Activated CD4-positive, CD25-positive, alpha-beta regulatory T cell treated with anti-CD3 and anti-CD28 coated beads, Interleukin-2, amount 50 U/mL, for 24 hours (primary cell): ENCODE measurements around the gene MUC20.
"Not testable (repeated sequence)": the region's sequence is repeated elsewhere in the genome, so short reads cannot be mapped to it uniquely, and the experiment has no call there.

Experiments used
- ATAC-seq, 2 donors: fragments of 150-1000 bp; cut with Tn5 transposase; one replicate each; pipeline ENCODE4 v1.10.0; 2021; ENCODE audit warnings: mild to moderate bottlenecking in 1 of 2, moderate library complexity in 1 of 2

Gene MUC20, protein sequence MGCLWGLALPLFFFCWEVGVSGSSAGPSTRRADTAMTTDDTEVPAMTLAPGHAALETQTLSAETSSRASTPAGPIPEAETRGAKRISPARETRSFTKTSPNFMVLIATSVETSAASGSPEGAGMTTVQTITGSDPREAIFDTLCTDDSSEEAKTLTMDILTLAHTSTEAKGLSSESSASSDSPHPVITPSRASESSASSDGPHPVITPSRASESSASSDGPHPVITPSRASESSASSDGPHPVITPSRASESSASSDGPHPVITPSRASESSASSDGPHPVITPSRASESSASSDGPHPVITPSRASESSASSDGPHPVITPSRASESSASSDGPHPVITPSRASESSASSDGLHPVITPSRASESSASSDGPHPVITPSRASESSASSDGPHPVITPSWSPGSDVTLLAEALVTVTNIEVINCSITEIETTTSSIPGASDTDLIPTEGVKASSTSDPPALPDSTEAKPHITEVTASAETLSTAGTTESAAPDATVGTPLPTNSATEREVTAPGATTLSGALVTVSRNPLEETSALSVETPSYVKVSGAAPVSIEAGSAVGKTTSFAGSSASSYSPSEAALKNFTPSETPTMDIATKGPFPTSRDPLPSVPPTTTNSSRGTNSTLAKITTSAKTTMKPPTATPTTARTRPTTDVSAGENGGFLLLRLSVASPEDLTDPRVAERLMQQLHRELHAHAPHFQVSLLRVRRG

DNA sequence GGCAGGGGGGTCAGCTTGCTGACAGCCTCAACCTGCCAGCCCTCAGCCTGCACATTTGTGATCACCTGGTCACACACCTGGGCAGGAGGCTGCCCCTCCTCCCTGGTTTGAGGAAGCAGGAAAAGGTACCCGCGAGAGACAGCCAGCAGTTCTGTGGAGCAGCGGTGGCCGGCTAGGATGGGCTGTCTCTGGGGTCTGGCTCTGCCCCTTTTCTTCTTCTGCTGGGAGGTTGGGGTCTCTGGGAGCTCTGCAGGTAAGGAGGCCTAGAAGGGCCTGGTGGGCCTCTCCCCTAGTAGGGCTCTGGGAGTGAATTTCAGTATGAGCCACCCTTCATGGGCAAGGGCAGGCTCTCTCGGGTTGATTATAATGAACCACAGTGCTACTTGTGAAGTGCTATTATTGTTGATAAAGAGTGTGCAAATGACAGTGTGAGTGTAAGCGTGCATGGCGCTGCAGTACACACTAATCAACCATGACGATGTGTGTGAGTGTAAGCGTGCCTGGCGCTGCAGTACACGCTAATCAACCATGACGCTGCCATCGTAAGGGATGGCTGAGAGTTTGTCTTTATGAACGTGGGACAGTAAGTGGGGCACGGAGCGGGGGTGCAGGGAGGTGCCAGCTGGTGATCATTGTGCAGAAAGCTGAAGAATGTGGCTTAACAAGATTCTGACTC lies at the start of gene MUC20:
Gene MUC20 (plus strand): TSS at position 148 of the 676 bp plus-strand sequence. CDS start 30 bp downstream, at position 178.
- ATAC-seq, result peak in 1 of 2 donors; percentile 44

DNA sequence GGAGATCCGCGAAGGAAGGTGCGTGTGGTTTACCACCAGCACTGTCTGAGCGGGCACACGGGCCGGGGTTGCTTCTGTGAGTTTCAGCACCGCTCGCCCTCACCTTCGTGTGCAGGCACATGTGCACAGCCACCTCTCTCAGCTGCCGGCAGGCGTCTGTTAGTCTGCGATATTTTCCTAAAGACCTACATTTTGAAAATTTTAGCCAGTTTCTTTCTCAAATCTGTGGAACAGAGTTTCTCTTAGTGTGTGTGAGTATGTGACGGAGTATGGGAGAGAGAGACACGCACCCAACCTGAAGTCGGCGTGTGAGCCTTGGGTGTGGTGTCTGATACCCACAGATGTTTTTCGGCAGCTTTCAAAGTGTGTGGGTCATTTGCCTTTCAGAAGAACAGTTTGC lies 49.5 kb upstream of the MUC20 start:
- ATAC-seq, result not testable (repeated sequence)

DNA sequence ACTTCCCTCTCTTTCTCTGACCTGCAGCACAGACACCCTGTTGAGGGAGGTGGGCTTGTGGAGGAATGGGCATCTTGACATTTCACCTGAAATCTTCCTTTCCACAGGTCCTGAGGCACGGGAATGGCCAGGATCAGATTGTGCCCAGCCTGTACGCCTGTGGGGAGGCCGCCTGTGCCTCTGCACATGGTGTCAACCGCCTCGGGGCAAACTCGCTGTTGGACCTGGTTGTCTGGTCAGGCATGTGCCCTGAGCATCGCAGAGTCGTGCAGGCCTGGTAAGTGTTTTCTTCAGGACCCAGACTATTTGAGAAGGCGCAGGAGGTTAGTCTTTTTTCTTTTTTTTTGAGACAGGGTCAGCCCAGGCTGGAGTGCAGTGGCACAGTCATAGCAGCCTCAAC lies 47.1 kb upstream of the MUC20 start:
- ATAC-seq, result not testable (repeated sequence)

DNA sequence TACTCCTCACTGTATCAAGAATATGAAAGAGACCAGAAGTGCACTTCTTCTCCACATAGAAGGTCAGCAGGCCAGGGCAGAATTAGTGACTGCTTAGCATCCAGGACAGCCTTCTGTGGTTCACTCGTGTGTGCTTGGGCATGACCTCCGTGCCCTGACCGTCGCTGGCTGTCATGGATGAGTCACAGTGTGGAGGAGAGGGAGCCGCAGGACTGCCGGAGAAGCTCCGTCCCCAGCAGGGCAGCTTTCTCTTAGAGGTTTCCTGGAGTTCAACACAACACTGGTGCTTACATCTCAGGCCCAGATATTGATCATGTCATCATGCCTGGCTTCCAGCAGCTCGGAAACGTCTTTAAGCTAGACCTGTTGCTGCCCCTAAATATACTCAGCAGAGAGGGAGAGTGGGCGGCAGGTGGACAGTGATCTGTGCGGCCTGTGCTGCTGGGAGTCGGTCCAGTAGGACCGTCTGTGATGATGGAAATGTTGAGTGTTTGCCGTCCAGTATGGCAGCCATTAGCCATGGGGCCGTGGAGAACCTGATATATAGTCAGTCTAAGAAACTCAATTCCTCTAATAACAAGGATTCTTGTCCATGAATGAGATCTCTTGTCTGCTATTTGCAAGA lies 42.3 kb upstream of the MUC20 start:
- ATAC-seq, result not testable (repeated sequence)

DNA sequence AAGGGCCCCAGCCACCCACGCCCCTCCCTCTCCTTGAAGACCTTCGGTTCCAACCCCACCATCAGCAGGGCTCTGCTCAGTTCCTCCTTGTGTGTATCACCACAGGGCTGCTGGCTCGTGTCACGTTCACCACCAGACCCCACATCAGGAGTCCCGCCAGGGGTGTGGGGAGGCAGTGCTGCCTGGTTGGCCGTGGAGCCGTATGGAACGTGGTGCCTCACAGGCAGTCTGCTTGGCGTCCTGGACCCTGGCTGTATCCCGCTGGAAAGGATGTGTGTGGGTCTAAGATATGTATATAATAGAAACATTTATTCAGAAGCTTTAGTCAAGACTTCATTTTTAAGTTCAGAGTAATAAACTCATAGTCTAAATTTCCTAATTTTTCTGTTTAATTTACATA lies 40.1 kb upstream of the MUC20 start:
- ATAC-seq, result not testable (repeated sequence)

DNA sequence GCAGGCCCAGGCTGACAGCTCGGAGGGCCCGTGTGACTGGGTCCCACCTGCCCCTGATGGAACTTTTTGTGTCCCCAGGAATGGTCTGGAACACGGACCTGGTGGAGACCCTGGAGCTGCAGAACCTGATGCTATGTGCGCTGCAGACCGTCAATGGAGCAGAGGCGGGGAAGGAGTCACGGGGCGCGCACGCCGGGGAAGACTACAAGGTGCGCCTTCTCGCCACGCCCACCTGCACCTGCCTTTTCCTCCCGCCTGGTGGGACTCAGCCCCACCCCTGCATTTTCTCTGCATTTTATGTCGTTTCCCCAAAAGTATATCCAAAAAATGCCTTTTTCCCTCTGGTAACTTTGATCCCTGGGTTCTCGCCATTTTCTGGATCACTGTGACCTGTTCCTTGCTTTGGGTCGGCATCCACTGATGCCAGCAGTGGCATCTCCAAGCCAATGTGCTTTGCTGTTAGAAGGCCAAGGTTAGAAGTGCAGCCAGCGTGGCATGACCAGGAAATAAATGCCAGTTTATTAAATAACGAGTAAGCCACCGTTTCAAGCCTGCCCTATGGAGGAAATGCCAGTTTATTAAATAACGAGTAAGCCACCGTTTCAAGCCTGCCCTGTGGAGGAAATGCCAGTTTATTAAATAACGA lies 39.2 kb upstream of the MUC20 start:
- ATAC-seq, result not testable (repeated sequence)

DNA sequence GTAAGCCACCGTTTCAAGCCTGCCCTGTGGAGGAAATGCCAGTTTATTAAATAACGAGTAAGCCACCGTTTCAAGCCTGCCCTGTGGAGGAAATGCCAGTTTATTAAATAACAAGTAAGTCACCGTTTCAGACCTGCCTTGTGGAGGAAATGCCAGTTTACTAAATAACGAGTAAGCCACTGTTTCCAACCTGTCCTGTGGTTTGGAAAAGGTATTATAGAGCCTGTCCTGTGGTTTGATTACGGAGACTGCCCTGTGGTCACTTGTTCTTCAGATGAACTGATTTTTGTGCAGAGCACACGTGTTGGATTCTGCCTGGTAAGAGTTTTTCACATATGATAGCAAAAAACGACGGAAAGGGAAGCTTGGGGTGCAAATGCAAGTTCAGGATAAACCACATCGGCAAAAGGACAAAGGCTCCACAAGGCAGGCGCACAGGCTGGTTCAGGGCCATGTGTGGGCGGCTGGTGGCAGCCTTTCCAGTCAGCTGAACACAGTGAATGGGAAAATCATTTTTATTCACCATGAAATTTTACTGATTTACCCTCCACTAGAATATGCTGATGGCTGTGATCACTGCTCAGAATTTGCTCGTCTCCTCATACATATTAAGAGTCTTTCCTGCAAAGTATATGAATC lies 38.6 kb upstream of the MUC20 start:
- not testable (repeated sequence) for ATAC-seq

DNA sequence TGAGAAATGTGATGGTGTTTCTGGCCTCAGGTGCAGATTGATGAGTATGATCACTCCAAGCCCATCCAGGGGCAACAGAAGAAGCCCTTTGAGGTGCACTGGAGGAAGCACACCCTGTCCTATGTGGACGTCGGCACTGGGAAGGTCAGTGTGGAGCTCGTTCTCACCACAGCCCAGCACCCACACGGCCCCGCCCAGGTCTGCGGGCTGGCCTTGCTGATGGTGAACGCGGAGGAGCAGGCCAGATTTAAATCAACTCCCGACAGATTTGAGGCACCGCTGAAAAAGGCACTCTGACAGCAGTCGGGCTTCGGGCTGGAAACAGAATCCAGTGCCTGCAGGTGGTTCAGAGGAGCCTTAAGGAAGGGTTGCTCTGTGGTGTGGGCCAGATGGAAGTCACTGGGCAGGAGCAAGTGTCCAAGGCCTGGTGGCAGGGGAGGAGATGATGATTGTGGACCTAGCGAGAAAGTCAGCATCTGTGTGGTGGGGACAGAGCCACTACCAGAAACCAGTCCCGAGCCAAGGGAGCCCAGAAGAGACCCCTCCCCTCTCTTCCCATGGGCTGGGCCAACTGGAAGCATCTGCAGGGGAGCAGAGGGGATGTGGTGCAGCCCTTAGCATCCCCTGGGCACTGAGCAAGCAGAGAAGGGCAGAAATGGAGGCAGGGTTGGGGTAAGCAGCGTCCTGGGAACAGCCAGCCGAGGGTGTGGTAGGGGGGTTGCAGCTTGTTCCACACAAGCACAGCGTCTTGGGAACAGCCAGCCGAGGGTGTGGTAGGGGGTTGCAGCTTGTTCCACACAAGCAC lies 36.9 kb upstream of the MUC20 start:
- not testable (repeated sequence) for ATAC-seq

DNA sequence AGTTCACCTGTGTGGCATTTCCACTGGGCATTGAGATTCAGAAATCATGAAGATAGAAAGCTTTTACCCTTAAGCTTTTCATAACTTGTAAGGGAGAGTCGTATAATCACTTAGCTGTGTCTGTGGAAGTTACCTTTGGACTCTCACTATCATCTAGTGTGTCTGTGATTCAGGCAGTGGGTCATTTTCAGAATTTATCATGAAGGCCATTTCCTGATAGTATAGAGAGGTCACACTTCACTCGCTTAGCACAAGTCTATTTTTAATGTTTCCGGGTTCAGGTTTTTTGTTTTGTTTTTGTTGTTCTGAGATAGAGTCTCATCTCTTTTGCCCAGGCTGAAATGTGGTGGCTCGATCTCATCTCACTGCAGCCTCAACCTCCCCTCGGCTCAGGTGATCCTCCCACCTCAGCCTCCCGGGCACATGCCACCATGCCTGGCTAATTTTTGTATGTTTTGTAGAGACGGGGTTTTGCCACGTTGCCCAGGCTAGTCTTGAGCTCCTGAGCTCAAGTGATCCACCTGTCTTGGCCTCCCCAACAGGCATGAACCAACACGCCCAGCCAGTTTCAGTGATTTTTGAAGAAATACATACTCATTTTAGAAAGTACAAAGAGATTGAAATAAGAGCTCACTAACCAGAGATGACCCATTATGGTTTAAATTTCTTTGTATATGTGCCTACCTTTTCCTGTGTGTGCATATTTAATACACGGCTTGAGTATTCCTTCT lies 36.1 kb upstream of the MUC20 start:
- not testable (repeated sequence) for ATAC-seq

DNA sequence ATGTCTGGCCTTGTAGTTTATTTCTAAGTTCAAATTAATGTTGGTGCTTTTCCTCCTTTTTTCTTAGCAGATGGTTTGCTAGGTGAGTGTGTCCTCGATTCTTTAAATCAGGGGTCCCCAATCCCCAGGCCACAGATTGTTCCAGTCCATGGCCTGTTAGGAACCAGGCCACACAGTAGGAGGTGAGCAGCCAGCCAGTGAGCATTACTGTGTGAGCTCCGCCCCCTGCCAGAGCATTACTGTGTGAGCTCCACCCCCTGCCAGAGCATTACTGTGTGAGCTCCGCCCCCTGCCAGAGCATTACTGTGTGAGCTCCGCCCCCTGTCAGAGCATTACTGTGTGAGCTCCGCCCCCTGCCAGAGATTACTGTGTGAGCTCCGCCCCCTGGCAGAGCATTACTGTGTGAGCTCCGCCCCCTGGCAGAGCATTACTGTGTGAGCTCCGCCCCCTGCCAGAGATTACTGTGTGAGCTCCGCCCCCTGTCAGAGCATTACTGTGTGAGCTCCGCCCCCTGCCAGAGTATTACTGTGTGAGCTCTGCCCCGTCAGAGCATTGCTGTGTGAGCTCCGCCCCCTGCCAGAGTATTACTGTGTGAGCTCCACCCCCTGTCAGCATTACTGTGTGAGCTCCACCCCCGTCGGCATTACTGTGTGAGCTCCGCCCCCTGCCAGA lies 34.1 kb upstream of the MUC20 start:
- not testable (repeated sequence) for ATAC-seq

DNA sequence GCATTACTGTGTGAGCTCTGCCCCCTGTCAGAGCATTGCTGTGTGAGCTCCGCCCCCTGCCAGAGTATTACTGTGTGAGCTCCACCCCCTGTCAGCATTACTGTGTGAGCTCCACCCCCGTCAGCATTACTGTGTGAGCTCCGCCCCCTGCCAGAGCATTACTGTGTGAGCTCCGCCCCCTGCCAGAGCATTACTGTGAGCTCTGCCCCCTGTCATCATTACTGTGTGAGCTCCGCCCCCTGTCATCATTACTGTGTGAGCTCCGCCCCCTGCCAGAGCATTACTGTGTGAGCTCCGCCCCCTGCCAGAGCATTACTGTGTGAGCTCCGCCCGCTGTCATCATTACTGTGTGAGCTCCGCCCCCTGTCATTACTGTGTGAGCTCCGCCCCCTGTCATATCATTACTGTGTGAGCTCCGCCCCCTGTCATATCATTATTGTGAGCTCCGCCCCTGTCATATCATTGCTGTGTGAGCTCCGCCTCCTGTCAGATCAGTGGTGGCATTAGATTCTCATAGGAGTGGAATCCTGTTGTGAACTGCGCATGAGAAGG lies 33.5 kb upstream of the MUC20 start:
- not testable (repeated sequence) for ATAC-seq

DNA sequence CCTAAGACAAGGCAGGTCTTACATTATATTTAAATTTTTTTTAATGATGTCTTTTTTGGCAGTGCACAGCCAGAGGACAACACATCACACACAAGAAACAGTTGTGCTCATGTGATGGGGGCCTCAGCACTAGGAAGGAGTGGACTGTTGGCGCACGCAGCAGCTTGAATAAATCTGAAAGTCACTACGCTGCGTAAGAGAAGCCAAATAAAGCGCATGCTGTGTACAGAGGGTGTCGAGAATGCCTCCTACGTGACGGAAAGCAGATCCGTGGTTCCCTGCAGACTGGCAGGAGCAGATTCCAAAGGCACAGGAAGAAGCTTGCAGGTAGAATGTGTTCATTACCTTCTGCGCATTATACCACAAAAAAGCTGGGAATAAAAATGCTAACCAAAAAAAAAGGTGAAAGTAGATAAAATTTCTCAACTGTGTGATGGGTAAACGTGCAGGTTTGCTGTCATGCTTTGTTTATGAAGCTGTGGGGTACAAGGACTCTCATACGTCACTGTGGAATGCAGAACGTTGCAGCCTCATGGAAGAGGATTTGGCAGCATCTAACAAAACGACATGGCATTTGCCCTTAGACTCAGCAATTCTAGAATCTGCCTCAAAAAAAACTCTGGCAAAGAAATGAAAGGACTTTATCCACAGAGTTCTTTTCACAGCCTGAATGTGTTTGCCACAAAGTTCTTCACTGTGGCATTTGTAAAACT lies 32.2 kb upstream of the MUC20 start:
- ATAC-seq, result not testable (repeated sequence)

DNA sequence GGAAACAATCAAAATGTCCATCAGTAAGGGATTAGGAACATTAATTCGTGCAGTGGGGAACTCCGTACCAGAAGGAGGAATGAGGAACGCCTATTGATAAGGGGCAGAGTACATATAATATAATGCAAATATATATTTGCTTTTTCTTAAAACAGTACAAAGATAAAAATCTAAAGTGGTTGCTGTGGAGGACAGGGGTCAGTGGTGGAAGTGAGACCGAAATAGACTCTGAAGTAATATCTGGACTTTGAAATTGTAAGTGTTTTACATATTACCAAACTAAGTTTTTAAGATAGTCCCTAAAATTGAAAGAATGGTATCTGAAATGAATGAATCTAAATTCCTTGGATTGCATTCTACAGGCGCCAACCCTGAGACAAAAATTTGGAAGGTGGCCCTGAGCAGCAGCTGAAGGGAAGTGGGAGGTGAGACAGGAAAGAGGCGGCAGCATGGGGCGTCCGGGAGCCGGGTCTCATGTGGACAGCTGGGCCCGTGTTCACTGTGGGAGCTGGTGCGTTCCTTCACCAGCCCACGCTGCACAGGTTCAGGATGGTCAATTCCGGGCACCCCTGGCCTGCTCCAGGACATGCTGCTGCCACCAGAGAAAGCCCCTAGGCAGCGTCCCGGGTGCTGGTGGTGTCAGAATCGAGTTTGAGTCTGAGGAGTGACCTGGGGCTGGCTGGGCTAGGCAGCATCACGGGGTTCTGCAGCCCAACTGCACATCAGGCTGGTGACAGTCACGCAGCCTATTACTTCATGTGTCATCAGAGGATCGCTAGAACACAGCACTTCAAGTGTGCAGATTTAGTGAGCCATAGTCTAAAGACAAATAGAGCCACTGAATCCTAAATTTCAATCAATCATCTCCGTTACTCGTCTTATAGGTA lies 31.4 kb upstream of the MUC20 start:
- ATAC-seq, result not testable (repeated sequence)

DNA sequence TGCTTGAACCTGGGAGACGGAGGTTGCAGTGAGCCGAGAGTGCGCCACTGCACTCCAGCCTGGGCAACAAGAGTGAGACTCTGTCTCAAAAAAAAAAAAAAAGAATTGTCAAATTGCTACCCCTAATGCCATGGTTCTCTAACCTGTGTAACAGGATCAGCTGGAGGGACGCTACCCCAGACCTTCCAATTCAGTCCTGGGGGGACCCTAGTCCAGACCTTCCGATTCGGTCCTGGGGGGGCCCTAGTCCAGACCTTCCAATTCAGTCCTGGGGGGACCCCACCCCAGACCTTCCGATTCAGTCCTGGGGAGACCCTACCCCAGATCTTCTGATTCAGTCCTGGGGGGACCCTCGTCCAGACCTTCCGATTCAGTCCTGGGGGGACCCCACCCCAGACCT lies 29.8 kb upstream of the MUC20 start:
- no peak for ATAC-seq

DNA sequence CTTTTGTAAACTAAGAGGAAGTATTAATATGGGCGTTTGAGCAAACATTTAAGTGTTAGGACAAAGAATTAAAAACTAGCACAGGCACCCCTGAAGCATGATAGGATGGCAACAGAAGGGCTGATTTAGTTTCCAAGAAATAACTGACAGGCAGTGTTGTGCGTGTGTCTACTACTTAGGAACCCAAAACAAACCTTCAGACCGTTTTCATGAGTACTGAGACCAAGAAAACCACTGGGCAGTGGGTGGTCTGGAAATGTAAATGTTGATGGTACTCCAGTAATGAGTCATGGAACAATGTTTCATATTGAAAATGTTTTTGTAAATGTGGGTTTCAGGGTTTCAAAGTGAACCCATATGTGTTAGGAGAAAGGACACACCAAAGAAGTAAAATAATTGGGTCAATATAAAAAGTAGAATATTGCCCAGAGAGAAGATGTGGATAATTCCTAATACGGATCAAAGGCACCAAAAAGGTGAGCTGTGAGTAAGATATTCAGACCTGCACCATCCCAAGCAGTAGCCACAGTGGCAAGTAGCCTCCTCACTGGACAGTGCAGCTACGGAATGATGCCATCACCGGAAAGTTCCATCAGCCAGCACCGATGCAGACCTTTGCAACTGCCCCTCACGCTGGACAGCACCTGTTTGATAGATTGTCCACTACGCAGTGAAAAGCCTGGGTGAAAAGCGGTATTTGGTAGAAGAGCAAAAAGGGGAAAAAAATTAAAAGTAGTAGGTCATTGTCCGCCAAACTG lies 29.0 kb upstream of the MUC20 start:
- ATAC-seq, result not testable (repeated sequence)

DNA sequence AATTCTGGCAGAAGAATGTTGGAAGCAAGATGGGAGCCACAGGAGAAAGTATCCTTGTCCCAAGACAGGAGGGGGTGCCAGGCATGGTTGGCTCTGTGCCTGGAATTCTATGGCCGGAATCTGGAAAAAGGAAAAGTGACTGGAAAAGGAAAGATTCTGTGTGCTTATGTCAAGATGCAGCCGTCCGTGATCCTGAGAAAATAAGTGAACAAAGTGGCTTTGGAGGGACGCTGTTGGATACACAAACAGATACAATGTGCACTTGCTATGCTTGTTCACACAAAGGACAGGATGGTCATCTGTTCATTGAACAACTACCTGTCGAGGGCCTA lies 28.5 kb upstream of the MUC20 start:
- ATAC-seq, result no peak
